ENCODE results near the gene ST7.

DNA sequence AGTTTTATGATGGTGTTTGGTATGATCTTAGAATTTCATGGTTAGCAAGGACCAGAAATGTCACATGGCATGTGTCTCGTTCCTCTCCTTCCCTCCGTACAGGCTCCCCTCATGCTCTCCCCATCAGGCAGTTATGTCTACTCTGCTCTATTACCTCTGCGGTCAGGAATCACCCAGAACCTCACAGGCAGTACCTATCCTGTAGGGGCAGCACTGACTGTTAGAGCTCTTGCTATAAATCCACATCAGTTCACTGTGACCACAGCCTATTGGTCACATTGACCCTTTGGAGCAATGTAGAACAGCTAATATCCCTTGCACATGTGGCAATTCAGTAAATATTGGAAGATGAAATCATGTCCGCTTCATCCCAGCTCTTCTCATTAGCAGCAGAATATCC, 217.8 kb downstream of the ST7 start:
- TF ChIP-seq, protein P1, sequence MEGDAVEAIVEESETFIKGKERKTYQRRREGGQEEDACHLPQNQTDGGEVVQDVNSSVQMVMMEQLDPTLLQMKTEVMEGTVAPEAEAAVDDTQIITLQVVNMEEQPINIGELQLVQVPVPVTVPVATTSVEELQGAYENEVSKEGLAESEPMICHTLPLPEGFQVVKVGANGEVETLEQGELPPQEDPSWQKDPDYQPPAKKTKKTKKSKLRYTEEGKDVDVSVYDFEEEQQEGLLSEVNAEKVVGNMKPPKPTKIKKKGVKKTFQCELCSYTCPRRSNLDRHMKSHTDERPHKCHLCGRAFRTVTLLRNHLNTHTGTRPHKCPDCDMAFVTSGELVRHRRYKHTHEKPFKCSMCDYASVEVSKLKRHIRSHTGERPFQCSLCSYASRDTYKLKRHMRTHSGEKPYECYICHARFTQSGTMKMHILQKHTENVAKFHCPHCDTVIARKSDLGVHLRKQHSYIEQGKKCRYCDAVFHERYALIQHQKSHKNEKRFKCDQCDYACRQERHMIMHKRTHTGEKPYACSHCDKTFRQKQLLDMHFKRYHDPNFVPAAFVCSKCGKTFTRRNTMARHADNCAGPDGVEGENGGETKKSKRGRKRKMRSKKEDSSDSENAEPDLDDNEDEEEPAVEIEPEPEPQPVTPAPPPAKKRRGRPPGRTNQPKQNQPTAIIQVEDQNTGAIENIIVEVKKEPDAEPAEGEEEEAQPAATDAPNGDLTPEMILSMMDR (conservative IDR thresholded peaks at IDR 0.05; ENCODE audit: low read depth in 2 of 2) = peak; percentile 46 to 50
- TF ChIP-seq ETS1 (IDR thresholded peaks at IDR 0.05) (no peak), EZH2phosphoT487 (IDR thresholded peaks at IDR 0.05; ENCODE audit: unreplicated experiment) (no peak), EZH2 (IDR thresholded peaks at IDR 0.05; ENCODE audit: low read depth, unreplicated experiment) (no peak)
